ENCODE measurements around the gene CDC73.

GRCh38 chr1:193264313-193265065 is 142.7 kb downstream of the CDC73 start:
- TF ChIP-seq POLR2A (IDR thresholded peaks at IDR 0.05; ENCODE audit: low read length) (no peak), GATA1 (IDR thresholded peaks at IDR 0.05; ENCODE audit: low read depth, low read length) (no peak)

Data from erythroblast (primary cell).